K562 (cell line): ENCODE measurements around the gene ENHO. TPM values are rescaled to one million over a fixed set of nuclear protein-coding genes. Genes with fewer than 3 reads are reported as not detected.

ENCODE experiments used
- ATAC-seq: fragments of 200-7000 bp; cut with Tn5 transposase; 3 replicates; pipeline ENCODE4 v1.9.1; 2020; ENCODE audit warnings: moderate library complexity
- BruUV-seq: library from RNA; stranded (reverse); fragments of 400-500 nt; replicated peaks from 2 replicates; lab custom pipeline; 2021; lab: Mats Ljungman, UMichigan
- CTCF ChIA-PET: fragments of 300-600 bp; formaldehyde crosslinking; extraction: SDS; loops from one replicate; lab custom pipeline; 2021; ENCODE audit warnings: low intra/inter-chr PET ratio; lab: Yijun Ruan, JAX
- POLR2A ChIA-PET: fragments of 300-600, 350-650 bp; sonication (Branson Sonifier 250); formaldehyde crosslinking; extraction: SDS; loops from one replicate; lab custom pipeline; 2021; ENCODE audit warnings: antibody characterized with exemption, inconsistent platforms; lab: Yijun Ruan, JAX
- DNase-seq, 4 experiments: peaks; one replicate each; pipeline versions ENCODE4 v3.0.0 to v3.0.0-alpha.2; 2011 to 2018; ENCODE audit warnings: low spot score in 3 of 4, mixed read lengths in 3 of 4; ENCODE audit errors: extremely low read depth in 1 of 4
- FAIRE-seq: peaks from 2 replicates; lab custom pipeline; 2011; peaks lifted over from hg19 to GRCh38; lab: Jason Lieb, UNC
- H2AFZ ChIP-seq: 2 replicates; pipeline ENCODE4 v1.6.0; 2011; ENCODE audit warnings: low read depth, low read length, control low read depth, inconsistent platforms
- H3K27ac ChIP-seq: fragments of 200-600 bp; 3 replicates; pipeline ENCODE4 v1.8.0; 2011; ENCODE audit warnings: low read depth, mild to moderate bottlenecking, control low read depth, inconsistent platforms, low read length, moderate library complexity, mixed read lengths; ENCODE audit errors: extremely low read depth
- H3K27me3 ChIP-seq, 2 experiments: fragments of 300-600 bp in 1 of 2; 2 replicates in 1 of 2; 3 replicates in 1 of 2; pipeline versions ENCODE4 v1.6.0 to v1.8.0; 2011; ENCODE audit warnings: inconsistent platforms in 2 of 2, low read length in 2 of 2, mild to moderate bottlenecking in 1 of 2, mixed read lengths in 1 of 2, moderate library complexity in 1 of 2; ENCODE audit not compliant: control insufficient read depth in 2 of 2, insufficient read depth in 2 of 2
- H3K36me3 ChIP-seq: fragments of 300-600 bp; 3 replicates; pipeline ENCODE4 v1.8.0; 2011; ENCODE audit warnings: mild to moderate bottlenecking, low read length, inconsistent platforms; ENCODE audit not compliant: control insufficient read depth, insufficient read depth
- H3K4me1 ChIP-seq, 2 experiments: fragments of 200-600 bp in 1 of 2; replicated peaks in 1 of 2; 2 replicates in 1 of 2; 3 replicates in 1 of 2; pipeline versions ENCODE4 v1.5.1 to v1.8.0; 2011; ENCODE audit warnings: inconsistent platforms in 2 of 2, low read length in 2 of 2, mild to moderate bottlenecking in 1 of 2, mixed read lengths in 1 of 2, moderate library complexity in 1 of 2; ENCODE audit not compliant: control insufficient read depth in 2 of 2, insufficient read depth in 2 of 2
- H3K4me2 ChIP-seq: 2 replicates; pipeline ENCODE4 v1.6.1; 2011; ENCODE audit warnings: low read length, control low read depth, inconsistent platforms, mixed read lengths; ENCODE audit not compliant: insufficient read depth
- H3K4me3 ChIP-seq: fragments of 200-600 bp; sonication (generic), shearing (Covaris generic); 2 replicates; pipeline ENCODE4 v1.5.1; 2016; ENCODE audit warnings: control low read depth, inconsistent platforms
- H3K79me2 ChIP-seq: fragments of 200-600 bp; 3 replicates; pipeline ENCODE4 v1.8.0; 2011; ENCODE audit warnings: low read length, inconsistent platforms; ENCODE audit not compliant: control insufficient read depth, insufficient read depth
- H3K9ac ChIP-seq, 2 experiments: 2 replicates each; pipeline versions ENCODE4 v1.6.0 to v1.6.1; 2011; ENCODE audit warnings: low read depth in 2 of 2, low read length in 2 of 2, control low read depth in 1 of 2, inconsistent platforms in 1 of 2, mild to moderate bottlenecking in 1 of 2, mixed read lengths in 1 of 2; ENCODE audit not compliant: insufficient read depth in 1 of 2
- H3K9me1 ChIP-seq: one replicate; pipeline ENCODE4 v1.6.0; 2011; ENCODE audit warnings: inconsistent platforms, mild to moderate bottlenecking, low read length, moderate library complexity; ENCODE audit not compliant: control insufficient read depth, insufficient read depth
- H3K9me3 ChIP-seq: replicated peaks from 2 replicates; pipeline ENCODE4 v1.5.1; 2011; ENCODE audit warnings: low read depth, low read length, inconsistent platforms; ENCODE audit not compliant: control insufficient read depth, insufficient read depth
- H4K20me1 ChIP-seq: replicated peaks from 2 replicates; pipeline ENCODE4 v1.6.1; 2011; ENCODE audit warnings: low read length, inconsistent platforms, mixed read lengths; ENCODE audit not compliant: control insufficient read depth, insufficient read depth
- ARID1B ChIP-seq: fragments of 450-650 bp; IDR thresholded peaks from 2 replicates; pipeline ENCODE4 v1.6.1; 2016; ENCODE audit warnings: antibody characterized with exemption, mild to moderate bottlenecking, inconsistent platforms
- BDP1 ChIP-seq: IDR thresholded peaks from 3 replicates; pipeline ENCODE4 v1.6.1; 2011; ENCODE audit not compliant: insufficient read length, insufficient read depth
- CBFA2T3 ChIP-seq: fragments of 450-650 bp; IDR thresholded peaks from 2 replicates; pipeline ENCODE4 v1.6.1; 2017
- CTCF ChIP-seq, 3 experiments: IDR thresholded peaks in 2 of 3; conservative IDR thresholded peaks in 1 of 3; 2 replicates each; pipeline ENCODE4 v1.5.1; 2011 to 2012; ENCODE audit warnings: low read length in 3 of 3, mild to moderate bottlenecking in 3 of 3, control low read depth in 2 of 3, improper control_type of control experiment in 1 of 3, inconsistent platforms in 1 of 3, low read depth in 1 of 3, mixed read lengths in 1 of 3, moderate library complexity in 1 of 3; ENCODE audit not compliant: insufficient read depth in 2 of 3
- GTF2A2 ChIP-seq: IDR thresholded peaks from 2 replicates; pipeline ENCODE4 v1.6.1; 2016; ENCODE audit warnings: mild to moderate bottlenecking, missing genetic modification characterization, missing compliant biosample characterization
- RAD21 ChIP-seq, 2 experiments: fragments of 250-450 bp in 1 of 2; fragments of 450-650 bp in 1 of 2; sonication (Bioruptor Pico) in 1 of 2; formaldehyde crosslinking in 1 of 2; IDR thresholded peaks in 1 of 2; conservative IDR thresholded peaks in 1 of 2; 2 replicates each; pipeline versions ENCODE4 v1.4.0 to v1.8.0; 2020 to 2022; ENCODE audit warnings: mild to moderate bottlenecking in 2 of 2, moderate library complexity in 1 of 2
- SRSF3 ChIP-seq: fragments of 200-400 bp; formaldehyde crosslinking; IDR thresholded peaks from 2 replicates; pipeline ENCODE4 v1.6.1; 2016; ENCODE audit warnings: mild to moderate bottlenecking, low read length, moderate library complexity; ENCODE audit not compliant: insufficient read depth
- TCF15 ChIP-seq: fragments of 250-450 bp; sonication (Bioruptor Pico); IDR thresholded peaks from 2 replicates; pipeline ENCODE4 v1.8.0; 2022; ENCODE audit warnings: moderate library complexity, mild to moderate bottlenecking, inconsistent platforms
- XRCC3 ChIP-seq: fragments of 450-650 bp; IDR thresholded peaks from 2 replicates; pipeline ENCODE4 v1.6.1; 2017; ENCODE audit warnings: mild to moderate bottlenecking, moderate library complexity
- ZFP30 ChIP-seq: fragments of 250-450 bp; sonication (Bioruptor Pico); IDR thresholded peaks from 2 replicates; pipeline ENCODE4 v1.8.0; 2022; ENCODE audit warnings: moderate library complexity, mild to moderate bottlenecking, inconsistent platforms, borderline replicate concordance
- WGBS: fragments of 100-300 bp; shearing (Covaris generic); methylation state at CpG from one replicate; pipeline ENCODE4 v1.1.6; 2016; ENCODE audit warnings: low coverage, mixed read lengths; ENCODE audit not compliant: insufficient coverage; ENCODE audit errors: missing lambda C conversion rate; 5-methylcytosine and 5-hydroxymethylcytosine counted together
- in situ Hi-C: fragments of 300-500 bp; cut with MboI; formaldehyde crosslinking; loops from 4 replicates; pipeline ENCODE4 v1.15.0; 2018; ENCODE audit warnings: inconsistent platforms, mixed read lengths
- intact Hi-C: fragments of 100-400 bp; cut with micrococcal nuclease; formaldehyde crosslinking; loops from 2 replicates; pipeline ENCODE4 v1.14.2; 2022
- polyA plus RNA-seq, 8 experiments: library from polyadenylated mRNA; depleted of rRNA in 4 of 8; stranded (reverse) in 5 of 8; unstranded in 3 of 8; fragments of >200 nt; fragmentation: Nextera tagmentation in 2 of 8; fragmentation: Illumina TruSeq in 1 of 8; extraction: Ambion mirVana in 2 of 8; extraction: Trizol in 1 of 8; gene quantifications; 2 replicates each; pipeline versions ENCODE4 v1.2.1 to v1.2.3, GENCODE V29; 2011 to 2014; ENCODE audit warnings: inconsistent platforms in 1 of 8, missing spikeins in 1 of 8
- total RNA-seq, 7 experiments: library from RNA; depleted of rRNA in 6 of 7; stranded (reverse); fragments of >200 nt in 6 of 7; fragmentation: Illumina TruSeq in 2 of 7; extraction: Trizol in 2 of 7; gene quantifications; 2 replicates each; pipeline versions ENCODE4 v1.2.1 to v1.2.3, GENCODE V29; 2011 to 2021; ENCODE audit warnings: low replicate concordance in 1 of 7
- TF ChIP-seq, protein P1 (sequence below): sonication (generic); formaldehyde crosslinking; IDR thresholded peaks from 2 replicates; pipeline ENCODE4 v1.8.1; 2022; ENCODE audit warnings: missing genetic modification reagents

ENHO gene
- total and polyA plus RNA-seq, 9 of the 15 experiments (the other 6 are each of a cell fraction or from before 2014, with no cell fraction given) = 0.24 TPM; not detected in 8

DNA sequence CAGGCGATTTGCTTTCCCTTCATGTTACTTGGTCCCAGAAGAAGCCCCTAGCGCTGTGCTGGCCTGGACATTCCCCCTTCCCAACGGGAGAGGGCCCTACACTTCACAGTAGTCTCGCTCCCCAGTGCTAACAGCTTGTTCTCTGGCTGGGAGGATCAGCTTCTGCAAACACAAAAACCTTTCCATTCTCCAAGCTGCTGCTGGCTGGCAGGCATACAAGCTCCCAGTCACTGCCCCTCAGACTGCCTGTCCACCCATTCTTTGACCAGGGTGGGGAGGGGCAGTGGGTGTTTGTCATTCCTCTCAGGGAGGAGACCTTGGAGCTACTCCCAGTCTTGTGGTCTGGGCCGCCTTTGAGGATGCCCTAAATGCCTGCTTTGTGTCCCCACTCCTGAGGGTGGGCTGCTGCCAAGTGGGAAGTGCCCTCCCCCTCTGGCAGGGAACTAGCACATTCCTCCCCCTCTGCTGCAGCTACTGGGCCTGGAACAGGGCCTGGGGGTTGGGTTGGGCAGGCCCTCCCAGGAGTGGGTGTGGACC lies 20.8 kb downstream of the ENHO start:
- intact Hi-C loops (loop anchor here (5.0 kb wide), 1 partner anchor 90 kb away; no protein-coding TSS in a partner anchor), in situ Hi-C loops (no loop called here)
- TF ChIP-seq RAD21 (CRISPR knock-in tag; conservative IDR thresholded peaks at IDR 0.05 in 1 of 2, IDR thresholded peaks at IDR 0.05 in 1 of 2) (peak in 1 of 2 experiments; percentile 12; a peak in 1 of 4 replicates), GTF2A2 (tag) (no peak), CBFA2T3 (no peak), TCF15 (CRISPR knock-in tag) (no peak), CTCF (IDR thresholded peaks at IDR 0.05 in 2 of 3, conservative IDR thresholded peaks at IDR 0.05 in 1 of 3; ENCODE audit: insufficient read depth in 2 of 3, low read depth in 1 of 3, low read length in 3 of 3) (peak in 2 of 3 experiments; percentile 3 to 23; a peak in 1 of 6 replicates), XRCC3 (no peak), ARID1B (no peak), BDP1 (no peak), SRSF3 (no peak), ZFP30 (CRISPR knock-in tag) (no peak)
- TF ChIP-seq, protein P1, sequence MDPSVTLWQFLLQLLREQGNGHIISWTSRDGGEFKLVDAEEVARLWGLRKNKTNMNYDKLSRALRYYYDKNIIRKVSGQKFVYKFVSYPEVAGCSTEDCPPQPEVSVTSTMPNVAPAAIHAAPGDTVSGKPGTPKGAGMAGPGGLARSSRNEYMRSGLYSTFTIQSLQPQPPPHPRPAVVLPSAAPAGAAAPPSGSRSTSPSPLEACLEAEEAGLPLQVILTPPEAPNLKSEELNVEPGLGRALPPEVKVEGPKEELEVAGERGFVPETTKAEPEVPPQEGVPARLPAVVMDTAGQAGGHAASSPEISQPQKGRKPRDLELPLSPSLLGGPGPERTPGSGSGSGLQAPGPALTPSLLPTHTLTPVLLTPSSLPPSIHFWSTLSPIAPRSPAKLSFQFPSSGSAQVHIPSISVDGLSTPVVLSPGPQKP (CRISPR knock-in tag) = no peak
- CTCF ChIA-PET = no interaction called here
- POLR2A ChIA-PET = interaction anchor here (0.8 kb wide), 1 partner anchor 76 kb away, joined by 4 read pairs; no protein-coding TSS in a partner anchor
- H3K4me2 ChIP-seq = no peak overlapping the region
- H4K20me1 ChIP-seq = no peaks in the 10 kb centered on the region
- no peak overlapping the region for H2AFZ ChIP-seq
- no peak overlapping the region for H3K4me3 ChIP-seq
- BruUV-seq = no TSS peak
- DNase-seq (no peak), FAIRE-seq (no peak), ATAC-seq (peak; percentile 47; the same call in 1 of the 3 replicates)
- WGBS = 0% methylated on average over 3 of the region's 5 CpGs
- no peaks in the 10 kb centered on the region for H3K79me2 ChIP-seq
- peaks cover 0 to 4% of the 10 kb centered on the region in 2 experiments; a peak in 1 of 5 replicates for H3K27me3 ChIP-seq
- no peaks in the 10 kb centered on the region for H3K9me3 ChIP-seq
- H3K4me1 ChIP-seq = no peaks in the 10 kb centered on the region
- no peaks in the 10 kb centered on the region for H3K9me1 ChIP-seq
- no peak overlapping the region for H3K27ac ChIP-seq
- H3K36me3 ChIP-seq = no peaks in the 10 kb centered on the region
- no peak overlapping the region for H3K9ac ChIP-seq
